CD14-positive monocyte (primary cell): Measurements from ENCODE around the gene SEMA6B. TPM values are rescaled to one million over a fixed set of nuclear protein-coding genes. Genes with fewer than 3 reads are reported as not detected.

Experiments used
- DNase-seq, 3 donors: peaks; one replicate each; pipeline ENCODE4 v3.0.0-alpha.2; 2011 to 2022
- H2AFZ ChIP-seq: 2 replicates; pipeline ENCODE4 v1.6.0; 2012; ENCODE audit warnings: mild to moderate bottlenecking, low read depth, low read length, inconsistent platforms; ENCODE audit not compliant: insufficient read depth, poor library complexity, severe bottlenecking
- H3K27ac ChIP-seq, 2 donors: 1 replicate in 1 of 2; 2 replicates in 1 of 2; pipeline ENCODE4 v1.5.1; 2012 to 2013; ENCODE audit warnings: low read length in 2 of 2, control low read depth in 1 of 2, inconsistent platforms in 1 of 2, low read depth in 1 of 2, mild to moderate bottlenecking in 1 of 2
- H3K27me3 ChIP-seq, 2 donors: one replicate each; pipeline versions ENCODE4 v1.6.0 to v1.6.1; 2011 to 2013; ENCODE audit warnings: low read length in 2 of 2; ENCODE audit not compliant: control insufficient read depth in 2 of 2, insufficient read depth in 2 of 2
- H3K36me3 ChIP-seq, 2 donors: replicated peaks in 1 of 2; 1 replicate in 1 of 2; 2 replicates in 1 of 2; pipeline versions ENCODE4 v1.5.1 to v1.6.1; 2012 to 2013; ENCODE audit warnings: low read length in 2 of 2, control low read depth in 1 of 2, inconsistent platforms in 1 of 2, mild to moderate bottlenecking in 1 of 2; ENCODE audit not compliant: insufficient read depth in 2 of 2, control insufficient read depth in 1 of 2
- H3K4me1 ChIP-seq, 2 donors: 1 replicate in 1 of 2; 2 replicates in 1 of 2; pipeline versions ENCODE4 v1.5.1 to v1.6.1; 2012 to 2013; ENCODE audit warnings: low read length in 2 of 2, control low read depth in 1 of 2, inconsistent platforms in 1 of 2, mild to moderate bottlenecking in 1 of 2, moderate library complexity in 1 of 2; ENCODE audit not compliant: insufficient read depth in 2 of 2, control insufficient read depth in 1 of 2
- H3K4me2 ChIP-seq: replicated peaks from 2 replicates; pipeline ENCODE3; 2012; ENCODE audit warnings: low read length, moderate library complexity, mild to moderate bottlenecking; ENCODE audit not compliant: poor library complexity, severe bottlenecking; ENCODE audit errors: extremely low read depth
- H3K4me3 ChIP-seq, 3 experiments: fragments of 200-600 bp in 1 of 3; sonication (generic) in 1 of 3; replicated peaks in 1 of 3; 1 replicate in 2 of 3; 2 replicates in 1 of 3; pipeline ENCODE4 v1.5.1; 2011 to 2013; ENCODE audit warnings: low read length in 3 of 3, mild to moderate bottlenecking in 3 of 3, control low read depth in 2 of 3, low read depth in 2 of 3, inconsistent platforms in 1 of 3, moderate library complexity in 1 of 3
- H3K79me2 ChIP-seq: 2 replicates; pipeline ENCODE4 v1.6.0; 2012; ENCODE audit warnings: mild to moderate bottlenecking, control low read depth, inconsistent platforms, low read length, moderate library complexity; ENCODE audit not compliant: insufficient read depth
- H3K9ac ChIP-seq: 2 replicates; pipeline ENCODE4 v1.6.0; 2017; ENCODE audit warnings: low read length, mild to moderate bottlenecking; ENCODE audit not compliant: insufficient read depth, poor library complexity, severe bottlenecking
- H3K9me3 ChIP-seq, 2 donors: replicated peaks in 1 of 2; 1 replicate in 1 of 2; 2 replicates in 1 of 2; pipeline versions ENCODE4 v1.5.1 to v1.6.1; 2012 to 2013; ENCODE audit warnings: low read length in 2 of 2, control low read depth in 1 of 2; ENCODE audit not compliant: control insufficient read depth in 1 of 2, insufficient read depth in 1 of 2
- H4K20me1 ChIP-seq: 2 replicates; pipeline ENCODE4 v1.6.0; 2012; ENCODE audit warnings: mild to moderate bottlenecking, low read length, control low read depth, moderate library complexity; ENCODE audit not compliant: insufficient read depth
- H3K27ac Mint-ChIP-seq, 7 donors: one replicate each; pipeline ENCODE4 v1.8.0; 2020; ENCODE audit warnings: mild to moderate bottlenecking in 7 of 7, mixed read lengths in 7 of 7, moderate library complexity in 6 of 7, inconsistent platforms in 2 of 7
- H3K27me3 Mint-ChIP-seq, 3 donors: one replicate each; pipeline ENCODE4 v1.8.0; 2021 to 2022; ENCODE audit warnings: low read depth in 3 of 3, mild to moderate bottlenecking in 3 of 3, mixed read lengths in 3 of 3, moderate library complexity in 3 of 3, inconsistent platforms in 1 of 3
- H3K36me3 Mint-ChIP-seq, 2 donors: one replicate each; pipeline ENCODE4 v1.8.0; 2020; ENCODE audit warnings: mixed read lengths in 2 of 2, inconsistent platforms in 1 of 2, mild to moderate bottlenecking in 1 of 2
- H3K4me1 Mint-ChIP-seq: one replicate; pipeline ENCODE4 v1.8.0; 2020; ENCODE audit warnings: mild to moderate bottlenecking, mixed read lengths
- H3K4me3 Mint-ChIP-seq, 2 donors: one replicate each; pipeline ENCODE4 v1.8.0; 2020; ENCODE audit warnings: mild to moderate bottlenecking in 2 of 2, mixed read lengths in 2 of 2, moderate library complexity in 1 of 2
- H3K9me3 Mint-ChIP-seq, 7 donors: one replicate each; pipeline ENCODE4 v1.8.0; 2020 to 2022; ENCODE audit warnings: mixed read lengths in 7 of 7, mild to moderate bottlenecking in 6 of 7, moderate library complexity in 6 of 7, inconsistent platforms in 2 of 7
- CTCF ChIP-seq: fragments of 200-600 bp; IDR thresholded peaks from one replicate; pipeline ENCODE4 v1.8.0; 2022; ENCODE audit warnings: antibody characterized with exemption, mild to moderate bottlenecking
- WGBS: methylation state at CpG from one replicate; pipeline ENCODE4 v1.1.5; 2013; ENCODE audit warnings: missing lambda C conversion rate; ENCODE audit not compliant: insufficient coverage; 5-methylcytosine and 5-hydroxymethylcytosine counted together
- intact Hi-C, 2 donors: fragments of 100-400 bp; cut with micrococcal nuclease; formaldehyde crosslinking; loops; one replicate each; pipeline versions ENCODE4 v1.15.0 to v1.15.1; 2023
- polyA plus RNA-seq, 3 donors: library from polyadenylated mRNA; depleted of rRNA in 1 of 3; unstranded in 2 of 3; stranded (reverse) in 1 of 3; fragments of 300-500 nt in 2 of 3; fragments of >200 nt in 1 of 3; fragmentation: Illumina TruSeq in 2 of 3; gene quantifications; 1 replicate in 2 of 3; 2 replicates in 1 of 3; pipeline ENCODE4 v1.2.3, GENCODE V29; 2012 to 2021

The SEMA6B gene
- polyA plus RNA-seq, 3 donors: 0.12 to 1.6 (median 0.87) TPM

- TF ChIP-seq CTCF: no peak
- Histone ChIP-seq H3K79me2 (no peaks in the 10 kb centered on the region), H3K27me3 (peaks cover 8 to 25% of the 10 kb centered on the region in 2 donors), H3K4me2 (no peak overlapping the region), H3K36me3 (no peaks in the 10 kb centered on the region), H3K4me3 (no peak overlapping the region), H3K9me3 (no peaks in the 10 kb centered on the region), H3K4me1 (peaks cover 5% of the 10 kb centered on the region in 2 donors), H4K20me1 (no peaks in the 10 kb centered on the region), H3K27ac (no peak overlapping the region), H3K9ac (no peak overlapping the region), H2AFZ (no peak overlapping the region)
- no peak for DNase-seq
- 43% methylated on average over 1 of the region's 5 CpGs for WGBS
- H3K4me1 Mint-ChIP-seq: peaks cover 18% of the 10 kb centered on the region
- peaks cover 0 to 5% of the 10 kb centered on the region in 2 donors for H3K36me3 Mint-ChIP-seq
- H3K9me3 Mint-ChIP-seq: peaks cover 0 to 9% (median 0%) of the 10 kb centered on the region in 7 donors
- intact Hi-C loops: no loop called here
- H3K27ac Mint-ChIP-seq: peak overlapping the region in 4 of 7 donors; percentile 24 to 71 (median 38)
- H3K4me3 Mint-ChIP-seq: peak overlapping the region in 1 of 2 donors; percentile 62
- H3K27me3 Mint-ChIP-seq: peaks cover 47 to 70% (median 59%) of the 10 kb centered on the region in 3 donors
Observed at GRCh38 chr19:4592445-4592844, 33.0 kb upstream of the SEMA6B start.

GRCh38 chr19:4591320-4591719, 31.8 kb upstream of the SEMA6B start:
- WGBS: no CpG with 5 or more reads among the region's 6 CpGs
- Histone ChIP-seq H3K9me3 (no peaks in the 10 kb centered on the region), H3K4me1 (no peaks in the 10 kb centered on the region), H3K79me2 (no peaks in the 10 kb centered on the region), H3K4me3 (no peak overlapping the region), H3K4me2 (no peak overlapping the region), H3K27me3 (peaks cover 3 to 23% of the 10 kb centered on the region in 2 donors), H3K27ac (no peak overlapping the region), H4K20me1 (no peaks in the 10 kb centered on the region), H3K9ac (no peak overlapping the region), H2AFZ (no peak overlapping the region), H3K36me3 (no peaks in the 10 kb centered on the region)
- intact Hi-C loops: no loop called here
- H3K9me3 Mint-ChIP-seq: peaks cover 0 to 6% (median 0%) of the 10 kb centered on the region in 7 donors
- H3K4me3 Mint-ChIP-seq: peak overlapping the region in 1 of 2 donors; percentile 61
- H3K27ac Mint-ChIP-seq: peak overlapping the region in 1 of 7 donors; percentile 44
- peaks cover 44 to 66% (median 55%) of the 10 kb centered on the region in 3 donors for H3K27me3 Mint-ChIP-seq
- peaks cover 0 to 2% of the 10 kb centered on the region in 2 donors for H3K36me3 Mint-ChIP-seq
- no peak for TF ChIP-seq CTCF
- H3K4me1 Mint-ChIP-seq: peaks cover 13% of the 10 kb centered on the region
- peak in 1 of 3 donors; percentile 42 for DNase-seq
